ENCODE measurements around the gene KDM2B. TPM values are rescaled to one million over a fixed set of nuclear protein-coding genes. Genes with fewer than 3 reads are reported as not detected.

Gene KDM2B
- total RNA-seq, 1 donor: 32.6 TPM

GRCh38 chr12:121534495-121535148 lies 46.2 kb downstream of the KDM2B start:
- H3K9me3 ChIP-seq (ENCODE audit: low read depth, low read length): no peaks in the 10 kb centered on the region
- peaks cover 9% of the 10 kb centered on the region for H4K20me1 ChIP-seq (ENCODE audit: insufficient read depth, low read length)
- no peak overlapping the region for H2AFZ ChIP-seq (ENCODE audit: low read length)
- no peak overlapping the region for H3K4me2 ChIP-seq (ENCODE audit: insufficient read depth, low read length)
- H3K36me3 ChIP-seq (ENCODE audit: insufficient read depth, low read length): peaks cover 4% of the 10 kb centered on the region
- no peak overlapping the region for H3K27ac ChIP-seq (ENCODE audit: low read depth, low read length)
- no peaks in the 10 kb centered on the region for H3K27me3 ChIP-seq (ENCODE audit: insufficient read depth, low read length)
- H3K79me2 ChIP-seq (ENCODE audit: insufficient read depth, low read length): peaks cover 2% of the 10 kb centered on the region
- DNase-seq (ENCODE audit: insufficient read length, low spot score, missing footprints): no peak
- no peak overlapping the region for H3K4me3 ChIP-seq (ENCODE audit: insufficient read depth, low read length)
- peaks cover 25% of the 10 kb centered on the region for H3K4me1 ChIP-seq (ENCODE audit: insufficient read depth, low read length)
- no peak for TF ChIP-seq CTCF (IDR thresholded peaks at IDR 0.05; ENCODE audit: extremely low read depth, low read depth, low read length)

- peaks cover 4% of the 10 kb centered on the region for H3K36me3 ChIP-seq (ENCODE audit: insufficient read depth, low read length)
- no peak overlapping the region for H3K4me3 ChIP-seq (ENCODE audit: insufficient read depth, low read length)
- no peak overlapping the region for H3K27ac ChIP-seq (ENCODE audit: low read depth, low read length)
- H3K4me2 ChIP-seq (ENCODE audit: insufficient read depth, low read length): no peak overlapping the region
- no peaks in the 10 kb centered on the region for H3K27me3 ChIP-seq (ENCODE audit: insufficient read depth, low read length)
- peaks cover 24% of the 10 kb centered on the region for H3K4me1 ChIP-seq (ENCODE audit: insufficient read depth, low read length)
- DNase-seq (ENCODE audit: insufficient read length, low spot score, missing footprints): peak; percentile 44
- H3K9me3 ChIP-seq (ENCODE audit: low read depth, low read length): no peaks in the 10 kb centered on the region
- peaks cover 2% of the 10 kb centered on the region for H3K79me2 ChIP-seq (ENCODE audit: insufficient read depth, low read length)
- H4K20me1 ChIP-seq (ENCODE audit: insufficient read depth, low read length): peaks cover 8% of the 10 kb centered on the region
- no peak overlapping the region for H2AFZ ChIP-seq (ENCODE audit: low read length)
- TF ChIP-seq CTCF (IDR thresholded peaks at IDR 0.05; ENCODE audit: extremely low read depth, low read depth, low read length): no peak
Observed at GRCh38 chr12:121533394-121534090, 47.3 kb downstream of the KDM2B start.

- Histone ChIP-seq H3K27me3 (ENCODE audit: insufficient read depth, low read length) (no peaks in the 10 kb centered on the region), H3K27ac (ENCODE audit: low read depth, low read length) (no peak overlapping the region), H4K20me1 (ENCODE audit: insufficient read depth, low read length) (peaks cover 3% of the 10 kb centered on the region), H2AFZ (ENCODE audit: low read length) (no peak overlapping the region), H3K36me3 (ENCODE audit: insufficient read depth, low read length) (peaks cover 7% of the 10 kb centered on the region), H3K79me2 (ENCODE audit: insufficient read depth, low read length) (no peaks in the 10 kb centered on the region), H3K4me3 (ENCODE audit: insufficient read depth, low read length) (no peak overlapping the region), H3K4me1 (ENCODE audit: insufficient read depth, low read length) (peaks cover 20% of the 10 kb centered on the region), H3K9me3 (ENCODE audit: low read depth, low read length) (no peaks in the 10 kb centered on the region), H3K4me2 (ENCODE audit: insufficient read depth, low read length) (no peak overlapping the region)
- TF ChIP-seq CTCF (IDR thresholded peaks at IDR 0.05; ENCODE audit: extremely low read depth, low read depth, low read length): no peak
- peak; percentile 77 for DNase-seq (ENCODE audit: insufficient read length, low spot score, missing footprints)
Observed at GRCh38 chr12:121532503-121533393, 48.1 kb downstream of the KDM2B start.

All from osteoblast (primary cell).